IgD-negative memory B cell (primary cell): ENCODE results near the gene NOG. TPM values are rescaled to one million over a fixed set of nuclear protein-coding genes. Genes with fewer than 3 reads are reported as not detected.

Experiments used
- H3K27ac Mint-ChIP-seq, 3 donors: one replicate each; pipeline ENCODE4 v1.8.0; 2020 to 2022; ENCODE audit warnings: mild to moderate bottlenecking in 3 of 3, mixed read lengths in 3 of 3, moderate library complexity in 1 of 3
- H3K27me3 Mint-ChIP-seq: one replicate; pipeline ENCODE4 v1.8.0; 2021; ENCODE audit warnings: mixed read lengths
- H3K36me3 Mint-ChIP-seq: one replicate; pipeline ENCODE4 v1.8.0; 2020; ENCODE audit warnings: mild to moderate bottlenecking, mixed read lengths
- H3K4me1 Mint-ChIP-seq, 3 donors: one replicate each; pipeline ENCODE4 v1.8.0; 2020 to 2022; ENCODE audit warnings: mixed read lengths in 3 of 3, mild to moderate bottlenecking in 1 of 3
- H3K4me3 Mint-ChIP-seq, 4 donors: one replicate each; pipeline ENCODE4 v1.8.0; 2020 to 2022; ENCODE audit warnings: mild to moderate bottlenecking in 4 of 4, mixed read lengths in 4 of 4, moderate library complexity in 3 of 4
- H3K9me3 Mint-ChIP-seq, 3 donors: one replicate each; pipeline ENCODE4 v1.8.0; 2020 to 2021; ENCODE audit warnings: mixed read lengths in 3 of 3, mild to moderate bottlenecking in 1 of 3
- polyA plus RNA-seq: library from polyadenylated mRNA; unstranded; fragments of 300-500 nt; fragmentation: Illumina TruSeq; gene quantifications from one replicate; pipeline ENCODE4 v1.2.3, GENCODE V29; 2021

Gene NOG
- polyA plus RNA-seq, 1 donor from 2014 or later, result 1.3 TPM

- peaks cover 6 to 16% (median 11%) of the 10 kb centered on the region in 3 donors for H3K4me1 Mint-ChIP-seq
These were observed 333 bp upstream of the NOG start for GRCh38 chr17:56593086-56593645.

DNA sequence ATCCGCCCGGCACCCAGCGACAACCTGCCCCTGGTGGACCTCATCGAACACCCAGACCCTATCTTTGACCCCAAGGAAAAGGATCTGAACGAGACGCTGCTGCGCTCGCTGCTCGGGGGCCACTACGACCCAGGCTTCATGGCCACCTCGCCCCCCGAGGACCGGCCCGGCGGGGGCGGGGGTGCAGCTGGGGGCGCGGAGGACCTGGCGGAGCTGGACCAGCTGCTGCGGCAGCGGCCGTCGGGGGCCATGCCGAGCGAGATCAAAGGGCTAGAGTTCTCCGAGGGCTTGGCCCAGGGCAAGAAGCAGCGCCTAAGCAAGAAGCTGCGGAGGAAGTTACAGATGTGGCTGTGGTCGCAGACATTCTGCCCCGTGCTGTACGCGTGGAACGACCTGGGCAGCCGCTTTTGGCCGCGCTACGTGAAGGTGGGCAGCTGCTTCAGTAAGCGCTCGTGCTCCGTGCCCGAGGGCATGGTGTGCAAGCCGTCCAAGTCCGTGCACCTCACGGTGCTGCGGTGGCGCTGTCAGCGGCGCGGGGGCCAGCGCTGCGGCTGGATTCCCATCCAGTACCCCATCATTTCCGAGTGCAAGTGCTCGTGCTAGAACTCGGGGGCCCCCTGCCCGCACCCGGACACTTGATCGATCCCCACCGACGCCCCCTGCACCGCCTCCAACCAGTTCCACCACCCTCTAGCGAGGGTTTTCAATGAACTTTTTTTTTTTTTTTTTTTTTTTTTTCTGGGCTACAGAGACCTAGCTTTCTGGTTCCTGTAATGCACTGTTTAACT, 1.0 kb downstream of the NOG start:
- no peaks in the 10 kb centered on the region for H3K36me3 Mint-ChIP-seq
- H3K27ac Mint-ChIP-seq, result no peak overlapping the region
- H3K4me1 Mint-ChIP-seq, result peaks cover 6 to 16% (median 11%) of the 10 kb centered on the region in 3 donors
- peak overlapping the region; percentile 40 to 85 (median 58) for H3K4me3 Mint-ChIP-seq
- peaks cover 54% of the 10 kb centered on the region for H3K27me3 Mint-ChIP-seq
- H3K9me3 Mint-ChIP-seq, result no peaks in the 10 kb centered on the region

More at GRCh38 chr17:56593086-56593645, 333 bp upstream of the NOG start:
- peaks cover 58% of the 10 kb centered on the region for H3K27me3 Mint-ChIP-seq
- no peaks in the 10 kb centered on the region for H3K9me3 Mint-ChIP-seq
- H3K27ac Mint-ChIP-seq, result no peak overlapping the region
- H3K4me3 Mint-ChIP-seq, result peak overlapping the region; percentile 14 to 83 (median 74)
- no peaks in the 10 kb centered on the region for H3K36me3 Mint-ChIP-seq

- Mint-ChIP-seq H3K9me3 (no peaks in the 10 kb centered on the region), H3K4me3 (peak overlapping the region; percentile 18 to 70 (median 46)), H3K4me1 (peaks cover 6 to 16% (median 11%) of the 10 kb centered on the region in 3 donors), H3K36me3 (no peaks in the 10 kb centered on the region), H3K27me3 (peaks cover 52% of the 10 kb centered on the region), H3K27ac (no peak overlapping the region)
These were observed 1.6 kb downstream of the NOG start for GRCh38 chr17:56595108-56595418.

- no peaks in the 10 kb centered on the region for H3K36me3 Mint-ChIP-seq
- H3K4me3 Mint-ChIP-seq, result peak overlapping the region in 2 of 4 donors; percentile 54 to 69
- H3K27me3 Mint-ChIP-seq, result peaks cover 45% of the 10 kb centered on the region
- H3K4me1 Mint-ChIP-seq, result peaks cover 6 to 13% (median 11%) of the 10 kb centered on the region in 3 donors
- no peak overlapping the region for H3K27ac Mint-ChIP-seq
- H3K9me3 Mint-ChIP-seq, result no peaks in the 10 kb centered on the region
These were observed 2.6 kb downstream of the NOG start for GRCh38 chr17:56595831-56596690.

DNA sequence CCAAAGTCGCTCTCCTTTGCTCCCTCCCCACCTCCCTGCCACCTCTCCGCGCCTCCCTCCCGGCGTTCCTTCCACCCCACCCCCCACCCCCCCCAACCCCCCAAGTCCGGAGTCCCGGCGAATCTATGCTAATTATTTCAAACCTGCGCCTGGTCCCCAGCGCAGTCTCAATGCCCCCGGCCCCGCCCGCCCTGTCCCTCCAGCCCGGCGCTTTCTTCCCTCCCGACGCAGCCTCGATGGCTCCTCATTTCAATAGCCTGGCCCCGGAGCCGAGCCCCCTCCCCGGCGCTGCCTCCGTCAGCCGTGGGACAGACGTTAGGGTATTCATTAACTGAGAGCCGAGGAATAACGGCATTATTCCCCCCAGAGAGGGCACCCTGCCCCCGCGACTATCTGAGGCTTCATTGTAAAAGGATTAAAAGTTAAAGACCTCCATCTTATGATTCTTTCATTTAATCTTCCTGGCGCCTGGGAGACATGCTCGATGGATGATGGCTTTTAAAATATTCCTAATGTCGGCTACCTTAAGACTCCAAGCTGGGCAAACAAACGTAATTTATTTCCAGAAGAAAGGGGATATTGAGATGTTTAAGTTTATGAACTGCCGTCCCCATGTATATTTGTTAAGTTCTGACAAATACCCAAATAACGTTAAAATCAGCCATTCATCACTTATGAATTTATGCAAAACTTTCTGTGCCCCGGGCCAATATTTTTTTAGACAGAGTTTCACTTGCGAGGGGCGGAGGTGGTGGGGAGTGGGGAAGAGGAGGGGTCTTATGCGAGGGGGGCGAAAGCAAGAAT, 3.4 kb downstream of the NOG start:
- no peaks in the 10 kb centered on the region for H3K9me3 Mint-ChIP-seq
- peak overlapping the region; percentile 44 to 90 (median 72) for H3K4me3 Mint-ChIP-seq
- no peak overlapping the region for H3K27ac Mint-ChIP-seq
- H3K36me3 Mint-ChIP-seq, result no peaks in the 10 kb centered on the region
- H3K4me1 Mint-ChIP-seq, result peaks cover 6 to 13% (median 11%) of the 10 kb centered on the region in 3 donors
- H3K27me3 Mint-ChIP-seq, result peaks cover 39% of the 10 kb centered on the region

- no peaks in the 10 kb centered on the region for H3K9me3 Mint-ChIP-seq
- peaks cover 6 to 13% (median 11%) of the 10 kb centered on the region in 3 donors for H3K4me1 Mint-ChIP-seq
- H3K27me3 Mint-ChIP-seq, result peaks cover 33% of the 10 kb centered on the region
- peak overlapping the region; percentile 22 to 90 (median 64) for H3K4me3 Mint-ChIP-seq
- no peaks in the 10 kb centered on the region for H3K36me3 Mint-ChIP-seq
- no peak overlapping the region for H3K27ac Mint-ChIP-seq
These were observed 4.0 kb downstream of the NOG start for GRCh38 chr17:56597495-56597990.

GRCh38 chr17:56598466-56598865, 5.0 kb downstream of the NOG start:
- Mint-ChIP-seq H3K4me3 (peak overlapping the region in 2 of 4 donors; percentile 22 to 73), H3K9me3 (no peaks in the 10 kb centered on the region), H3K27ac (peak overlapping the region in 1 of 3 donors; percentile 36), H3K36me3 (no peaks in the 10 kb centered on the region), H3K27me3 (peaks cover 36% of the 10 kb centered on the region), H3K4me1 (peaks cover 6 to 13% (median 11%) of the 10 kb centered on the region in 3 donors)

DNA sequence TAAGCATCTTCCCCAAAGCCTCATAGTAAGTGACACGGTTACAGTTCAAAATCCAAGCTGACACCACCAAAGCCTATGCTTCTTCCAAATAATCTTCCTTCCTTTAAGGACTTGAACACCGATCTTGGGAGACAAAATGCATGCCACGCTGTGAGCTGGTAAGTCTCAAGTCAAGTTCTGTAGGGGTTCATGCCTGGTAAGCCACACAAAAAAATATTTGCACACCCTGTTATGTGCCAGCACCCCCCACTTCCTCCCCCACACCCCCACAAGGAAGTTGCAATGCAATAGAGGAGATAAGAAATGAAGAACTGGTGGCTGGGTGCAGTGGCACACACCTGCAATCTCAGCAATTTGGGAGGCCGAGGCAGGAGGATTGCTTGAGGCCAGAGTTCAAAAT, 5.6 kb downstream of the NOG start:
- Mint-ChIP-seq H3K9me3 (no peaks in the 10 kb centered on the region), H3K4me1 (peaks cover 6 to 13% (median 11%) of the 10 kb centered on the region in 3 donors), H3K4me3 (peak overlapping the region in 1 of 4 donors; percentile 52), H3K27ac (no peak overlapping the region), H3K27me3 (peaks cover 36% of the 10 kb centered on the region), H3K36me3 (no peaks in the 10 kb centered on the region)

- Mint-ChIP-seq H3K27ac (no peak overlapping the region), H3K36me3 (no peaks in the 10 kb centered on the region), H3K27me3 (peaks cover 34% of the 10 kb centered on the region), H3K4me3 (no peak overlapping the region), H3K4me1 (peaks cover 6 to 13% (median 11%) of the 10 kb centered on the region in 3 donors), H3K9me3 (no peaks in the 10 kb centered on the region)
These were observed 6.1 kb downstream of the NOG start for GRCh38 chr17:56599566-56599965.

- H3K4me1 Mint-ChIP-seq, result peaks cover 4 to 10% (median 10%) of the 10 kb centered on the region in 3 donors
- H3K27ac Mint-ChIP-seq, result no peak overlapping the region
- H3K27me3 Mint-ChIP-seq, result peaks cover 28% of the 10 kb centered on the region
- no peaks in the 10 kb centered on the region for H3K36me3 Mint-ChIP-seq
- H3K9me3 Mint-ChIP-seq, result no peaks in the 10 kb centered on the region
- H3K4me3 Mint-ChIP-seq, result no peak overlapping the region
These were observed 6.8 kb downstream of the NOG start for GRCh38 chr17:56600256-56600655.

DNA sequence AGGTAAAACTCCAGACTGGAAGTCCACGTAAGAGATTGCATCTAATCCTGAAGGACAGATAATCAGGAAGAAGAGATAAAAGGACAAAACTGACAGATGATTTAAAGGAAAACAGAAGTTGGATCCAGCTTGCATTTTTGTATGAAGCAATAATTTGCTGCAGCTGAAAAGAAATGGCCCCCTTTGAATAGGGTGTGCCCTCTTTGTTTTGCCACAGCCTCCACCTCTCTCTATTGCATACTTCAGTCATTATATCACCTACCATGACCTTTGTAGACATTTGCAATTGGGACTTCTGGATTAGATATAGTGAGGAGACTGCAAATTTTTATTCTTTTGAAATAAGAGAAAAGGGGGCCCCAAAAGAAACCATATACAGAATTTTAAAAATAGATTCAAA, 8.1 kb downstream of the NOG start:
- peaks cover 4 to 5% (median 5%) of the 10 kb centered on the region in 3 donors for H3K4me1 Mint-ChIP-seq
- peaks cover 30% of the 10 kb centered on the region for H3K27me3 Mint-ChIP-seq
- H3K36me3 Mint-ChIP-seq, result no peaks in the 10 kb centered on the region
- no peak overlapping the region for H3K27ac Mint-ChIP-seq
- no peak overlapping the region for H3K4me3 Mint-ChIP-seq
- H3K9me3 Mint-ChIP-seq, result no peaks in the 10 kb centered on the region

- H3K27me3 Mint-ChIP-seq, result peaks cover 23% of the 10 kb centered on the region
- H3K4me1 Mint-ChIP-seq, result no peaks in the 10 kb centered on the region
- no peaks in the 10 kb centered on the region for H3K36me3 Mint-ChIP-seq
- no peaks in the 10 kb centered on the region for H3K9me3 Mint-ChIP-seq
- H3K4me3 Mint-ChIP-seq, result no peak overlapping the region
- no peak overlapping the region for H3K27ac Mint-ChIP-seq
These were observed 9.0 kb downstream of the NOG start for GRCh38 chr17:56602292-56603130.

DNA sequence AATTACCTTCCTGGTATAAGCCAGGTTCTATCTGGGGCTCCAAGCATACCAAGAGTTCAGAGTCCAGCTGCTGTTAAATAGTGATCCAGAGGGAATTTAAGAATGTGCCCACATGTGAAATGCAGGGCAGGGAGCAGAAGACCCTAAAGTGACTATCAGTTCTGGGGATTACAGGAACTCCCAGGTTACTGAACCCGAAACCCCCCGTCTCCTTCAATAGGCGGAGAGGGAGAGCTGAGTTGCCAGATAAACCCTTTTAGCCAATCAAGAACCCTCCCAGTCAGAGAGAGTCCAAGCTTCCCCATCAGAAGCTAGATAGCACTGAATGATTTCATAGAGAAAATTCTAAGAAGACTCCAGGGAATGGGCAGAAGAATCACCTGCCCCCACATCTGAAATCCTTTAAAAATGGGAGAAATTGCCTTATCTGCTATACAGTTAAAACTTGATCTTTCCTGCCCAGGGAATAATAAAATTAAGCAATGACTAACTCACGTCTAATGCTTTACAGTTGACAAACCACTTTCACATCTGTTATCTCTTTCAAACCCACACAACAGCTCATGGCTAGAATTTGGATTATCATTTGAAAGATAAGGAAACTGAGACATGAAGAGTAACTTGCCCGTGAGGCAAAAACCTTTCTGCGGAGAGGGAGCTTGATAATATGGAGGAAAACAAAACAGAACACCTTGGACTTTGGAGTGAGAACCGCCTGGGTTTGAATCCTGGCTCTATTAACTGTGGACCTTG, 10.2 kb downstream of the NOG start:
- H3K36me3 Mint-ChIP-seq, result no peaks in the 10 kb centered on the region
- peak overlapping the region in 1 of 3 donors; percentile 76 for H3K27ac Mint-ChIP-seq
- H3K4me3 Mint-ChIP-seq, result no peak overlapping the region
- peaks cover 22% of the 10 kb centered on the region for H3K27me3 Mint-ChIP-seq
- no peaks in the 10 kb centered on the region for H3K4me1 Mint-ChIP-seq
- H3K9me3 Mint-ChIP-seq, result no peaks in the 10 kb centered on the region
